B cell (primary cell): ENCODE data around the gene SARS2. TPM values are rescaled to one million over a fixed set of nuclear protein-coding genes. Genes with fewer than 3 reads are reported as not detected.
A peak's percentile ranks its signal among the peaks of the same experiment; 100 is the strongest.
"Not testable (repeated sequence)": the region's sequence is repeated elsewhere in the genome, so short reads cannot be mapped to it uniquely, and the experiment has no call there.

Source experiments
- ATAC-seq: fragments of 200-7000 bp; cut with Tn5 transposase; one replicate; pipeline ENCODE4 v1.10.0; 2021; ENCODE audit warnings: low read depth, mild to moderate bottlenecking, moderate number of reproducible peaks, moderate library complexity
- CTCF ChIA-PET: fragments of 350-600 bp; sonication (Branson Sonifier 250); formaldehyde crosslinking; loops from one replicate; lab custom pipeline; 2021; ENCODE audit warnings: antibody characterized with exemption, inconsistent platforms; lab: Charles Lee
- POLR2A ChIA-PET: fragments of 350-600 bp; sonication (Branson Sonifier 250); formaldehyde crosslinking; loops from one replicate; lab custom pipeline; 2021; ENCODE audit warnings: antibody characterized with exemption; lab: Charles Lee
- DNase-seq: peaks from one replicate; pipeline ENCODE4 v3.0.0; 2013
- H2AFZ ChIP-seq: 2 replicates; pipeline ENCODE4 v1.6.1; 2012; ENCODE audit warnings: mild to moderate bottlenecking, low read depth, low read length; ENCODE audit not compliant: insufficient read depth, poor library complexity, severe bottlenecking
- H3K27ac ChIP-seq, 2 donors: 1 replicate in 1 of 2; 2 replicates in 1 of 2; pipeline ENCODE4 v1.5.1; 2012 to 2013; ENCODE audit warnings: low read length in 2 of 2, mild to moderate bottlenecking in 2 of 2, moderate library complexity in 1 of 2
- H3K27me3 ChIP-seq, 4 experiments: fragments of 200-600 bp in 1 of 4; sonication (generic) in 1 of 4; replicated peaks in 1 of 4; 1 replicate in 2 of 4; 2 replicates in 2 of 4; pipeline versions ENCODE4 v1.6.1 to v1.7.0; 2013 to 2016; ENCODE audit warnings: low read length in 3 of 4, mild to moderate bottlenecking in 2 of 4, mixed read lengths in 1 of 4, moderate library complexity in 1 of 4; ENCODE audit not compliant: insufficient read depth in 4 of 4, control insufficient read depth in 3 of 4; ENCODE audit errors: control extremely low read depth in 1 of 4
- H3K36me3 ChIP-seq, 2 experiments: replicated peaks in 1 of 2; 1 replicate in 1 of 2; 2 replicates in 1 of 2; pipeline versions ENCODE4 v1.6.1 to v1.7.1; 2013; ENCODE audit warnings: low read length in 1 of 2; ENCODE audit not compliant: insufficient read depth in 2 of 2, control insufficient read depth in 1 of 2; ENCODE audit errors: control extremely low read depth in 1 of 2, extremely low read depth in 1 of 2
- H3K4me1 ChIP-seq, 2 donors: fragments of 200-600 bp in 1 of 2; sonication (generic) in 1 of 2; 1 replicate in 1 of 2; 2 replicates in 1 of 2; pipeline versions ENCODE4 v1.5.1 to v1.6.1; 2013 to 2017; ENCODE audit warnings: low read length in 2 of 2; ENCODE audit not compliant: control insufficient read depth in 2 of 2, insufficient read depth in 2 of 2
- H3K4me2 ChIP-seq: replicated peaks from 2 replicates; pipeline ENCODE3; 2012; ENCODE audit warnings: mild to moderate bottlenecking, low read depth, low read length; ENCODE audit not compliant: poor library complexity, severe bottlenecking
- H3K4me3 ChIP-seq, 5 experiments: fragments of 200-600 bp in 1 of 5; sonication (generic) in 1 of 5; 1 replicate in 3 of 5; 2 replicates in 2 of 5; pipeline versions ENCODE4 v1.5.1 to v1.7.0; 2011 to 2016; ENCODE audit warnings: low read length in 4 of 5, mild to moderate bottlenecking in 4 of 5, low read depth in 2 of 5, control low read depth in 1 of 5, moderate library complexity in 1 of 5; ENCODE audit not compliant: insufficient read depth in 1 of 5; ENCODE audit errors: control extremely low read depth in 1 of 5, extremely low read depth in 1 of 5
- H3K79me2 ChIP-seq: fragments of 200-600 bp; sonication (generic); one replicate; pipeline ENCODE4 v1.6.0; 2016; ENCODE audit warnings: low read length; ENCODE audit not compliant: control insufficient read depth, insufficient read depth
- H3K9ac ChIP-seq: fragments of 200-600 bp; sonication (generic); 2 replicates; pipeline ENCODE4 v1.6.1; 2017; ENCODE audit warnings: mild to moderate bottlenecking, low read length, moderate library complexity
- H3K9me3 ChIP-seq, 3 donors: one replicate each; pipeline versions ENCODE4 v1.6.1 to v1.7.1; 2013; ENCODE audit warnings: low read length in 2 of 3; ENCODE audit not compliant: control insufficient read depth in 2 of 3, insufficient read depth in 1 of 3; ENCODE audit errors: control extremely low read depth in 1 of 3
- H4K20me1 ChIP-seq: 2 replicates; pipeline ENCODE4 v1.6.0; 2012; ENCODE audit warnings: mild to moderate bottlenecking, low read length; ENCODE audit not compliant: insufficient read depth, control insufficient read depth, poor library complexity, severe bottlenecking
- H3K27ac Mint-ChIP-seq: one replicate; pipeline ENCODE4 v1.8.0; 2021; ENCODE audit warnings: mixed read lengths
- H3K27me3 Mint-ChIP-seq: one replicate; pipeline ENCODE4 v1.8.0; 2021; ENCODE audit warnings: mixed read lengths
- H3K4me1 Mint-ChIP-seq: one replicate; pipeline ENCODE4 v1.8.0; 2021; ENCODE audit warnings: mixed read lengths
- H3K4me3 Mint-ChIP-seq: one replicate; pipeline ENCODE4 v1.8.0; 2021; ENCODE audit warnings: mixed read lengths
- H3K9me3 Mint-ChIP-seq: one replicate; pipeline ENCODE4 v1.8.0; 2022; ENCODE audit warnings: mixed read lengths; ENCODE audit not compliant: insufficient read depth
- EZH2 ChIP-seq: IDR thresholded peaks from 2 replicates; pipeline ENCODE4 v1.6.1; 2012; ENCODE audit warnings: borderline replicate concordance, low read depth, mild to moderate bottlenecking, moderate library complexity, low read length; ENCODE audit not compliant: insufficient read depth, poor library complexity, severe bottlenecking
- WGBS: methylation state at CpG from one replicate; pipeline ENCODE4 v1.1.5; 2013; ENCODE audit warnings: missing lambda C conversion rate; ENCODE audit not compliant: insufficient coverage; 5-methylcytosine and 5-hydroxymethylcytosine counted together
- intact Hi-C: fragments of 100-400 bp; cut with micrococcal nuclease; formaldehyde crosslinking; loops from one replicate; pipeline ENCODE4 v1.10.0; 2022
- polyA plus RNA-seq: library from polyadenylated mRNA; depleted of rRNA; stranded (reverse); fragments of >200 nt; gene quantifications from 2 replicates; pipeline ENCODE4 v1.2.3, GENCODE V29; 2012
- total RNA-seq, 2 donors: library from RNA; stranded (reverse); fragments of 120-200 nt in 1 of 2; gene quantifications; 1 replicate in 1 of 2; 2 replicates in 1 of 2; pipeline versions ENCODE4 v1.2.3 to v1.2.4, GENCODE V29; 2013 to 2022
- TF ChIP-seq, protein P1 (sequence below): fragments of 200-600 bp; IDR thresholded peaks from one replicate; pipeline ENCODE4 v1.8.0; 2022; ENCODE audit warnings: antibody characterized with exemption, mild to moderate bottlenecking

SARS2 gene
- total and polyA plus RNA-seq, 2 donors (not counting 1 experiment from before 2014, with no cell fraction given) = 38.1 to 65.9 TPM

DNA sequence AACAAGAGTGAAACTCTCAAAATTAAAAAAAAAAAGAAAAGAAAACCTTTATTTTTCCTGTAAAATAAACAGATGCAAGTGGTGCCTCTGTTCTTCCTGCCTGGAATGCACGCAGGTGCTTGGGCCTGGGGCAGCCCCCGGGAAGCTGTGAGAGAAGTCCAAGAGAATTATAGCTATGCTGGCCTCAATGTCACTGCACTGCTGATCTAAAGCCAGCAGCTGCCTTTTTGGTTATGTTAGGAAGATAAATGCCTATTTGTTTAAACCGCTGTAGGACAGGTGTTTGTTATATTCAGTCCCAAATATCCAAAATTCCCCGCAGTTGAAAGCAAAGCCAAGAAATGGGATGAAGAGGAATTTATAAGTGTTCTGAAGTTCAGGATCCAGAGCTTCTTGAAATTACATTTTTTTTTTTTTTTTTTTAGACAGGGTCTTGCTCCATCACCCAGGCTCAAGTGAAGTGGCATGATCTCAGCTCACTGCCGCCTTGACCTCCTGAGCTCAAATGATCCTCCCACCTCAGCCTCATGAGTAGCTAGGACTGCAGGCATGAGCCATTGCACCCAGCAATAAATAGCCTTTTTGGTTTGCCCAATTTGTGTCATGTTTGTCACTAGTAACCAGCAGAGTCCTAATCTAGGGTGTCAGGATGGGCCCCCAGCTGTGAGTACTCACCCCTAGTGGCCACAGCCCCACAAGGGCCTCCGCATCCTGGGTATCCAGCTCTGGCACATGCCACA lies 54.7 kb downstream of the SARS2 start:
- TF ChIP-seq, protein P1, sequence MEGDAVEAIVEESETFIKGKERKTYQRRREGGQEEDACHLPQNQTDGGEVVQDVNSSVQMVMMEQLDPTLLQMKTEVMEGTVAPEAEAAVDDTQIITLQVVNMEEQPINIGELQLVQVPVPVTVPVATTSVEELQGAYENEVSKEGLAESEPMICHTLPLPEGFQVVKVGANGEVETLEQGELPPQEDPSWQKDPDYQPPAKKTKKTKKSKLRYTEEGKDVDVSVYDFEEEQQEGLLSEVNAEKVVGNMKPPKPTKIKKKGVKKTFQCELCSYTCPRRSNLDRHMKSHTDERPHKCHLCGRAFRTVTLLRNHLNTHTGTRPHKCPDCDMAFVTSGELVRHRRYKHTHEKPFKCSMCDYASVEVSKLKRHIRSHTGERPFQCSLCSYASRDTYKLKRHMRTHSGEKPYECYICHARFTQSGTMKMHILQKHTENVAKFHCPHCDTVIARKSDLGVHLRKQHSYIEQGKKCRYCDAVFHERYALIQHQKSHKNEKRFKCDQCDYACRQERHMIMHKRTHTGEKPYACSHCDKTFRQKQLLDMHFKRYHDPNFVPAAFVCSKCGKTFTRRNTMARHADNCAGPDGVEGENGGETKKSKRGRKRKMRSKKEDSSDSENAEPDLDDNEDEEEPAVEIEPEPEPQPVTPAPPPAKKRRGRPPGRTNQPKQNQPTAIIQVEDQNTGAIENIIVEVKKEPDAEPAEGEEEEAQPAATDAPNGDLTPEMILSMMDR = no peak
- TF ChIP-seq EZH2 = no peak
- H3K4me1 Mint-ChIP-seq = peaks cover 46% of the 10 kb centered on the region
- H3K4me3 ChIP-seq = no peak overlapping the region
- H3K27me3 Mint-ChIP-seq = no peaks in the 10 kb centered on the region
- H4K20me1 ChIP-seq = no peaks in the 10 kb centered on the region
- H3K4me2 ChIP-seq = no peak overlapping the region
- no peaks in the 10 kb centered on the region for H3K27me3 ChIP-seq
- WGBS = 83% methylated on average over 3 of the region's 6 CpGs
- DNase-seq (no peak), ATAC-seq (no peak)
- H3K4me3 Mint-ChIP-seq = no peak overlapping the region
- H3K9me3 ChIP-seq = no peaks in the 10 kb centered on the region
- no peaks in the 10 kb centered on the region for H3K79me2 ChIP-seq
- no peaks in the 10 kb centered on the region for H3K9me3 Mint-ChIP-seq
- peaks cover 0 to 10% of the 10 kb centered on the region in 2 experiments for H3K36me3 ChIP-seq
- H3K9ac ChIP-seq = no peak overlapping the region
- peaks cover 31 to 41% of the 10 kb centered on the region in 2 donors for H3K4me1 ChIP-seq
- POLR2A ChIA-PET = interaction anchor here (0.6 to 4.2 kb wide), 2 partner anchors 25 to 77 kb away, joined by 3 to 23 read pairs; no protein-coding TSS in a partner anchor
- H2AFZ ChIP-seq = no peak overlapping the region
- peak overlapping the region; percentile 84 for H3K27ac Mint-ChIP-seq
- peak overlapping the region in 1 of 2 donors; percentile 16 for H3K27ac ChIP-seq
- intact Hi-C loops = no loop called here
- CTCF ChIA-PET = interaction anchor here (0.7 to 5.8 kb wide), 6 partner anchors 9 to 369 kb away, joined by 3 to 43 read pairs (median 4); partner anchors contain the start of genes MRPS12 and SARS2

DNA sequence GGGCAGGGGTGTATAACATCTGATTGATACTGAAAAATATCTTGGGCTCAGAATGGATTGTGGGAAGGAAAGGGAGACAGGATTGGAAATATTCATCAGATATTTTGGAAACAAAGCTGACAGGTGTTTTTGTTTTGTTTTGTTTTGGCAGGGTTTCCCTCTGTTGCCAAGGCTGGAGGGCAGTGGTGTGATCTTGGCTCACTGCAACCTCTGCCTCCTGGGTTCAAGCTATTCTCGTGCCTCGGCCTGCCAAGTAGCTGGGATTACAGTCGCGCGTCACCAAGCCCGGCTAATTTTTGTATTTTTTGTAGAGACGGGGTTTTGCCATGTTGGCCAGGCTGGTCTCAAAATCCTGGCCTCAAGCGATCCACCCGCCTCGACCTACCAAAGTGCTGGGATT lies 57.2 kb downstream of the SARS2 start:
- Histone ChIP-seq H3K4me1 (peaks cover 24 to 39% of the 10 kb centered on the region in 2 donors), H3K27ac (peak overlapping the region in 1 of 2 donors; percentile 63), H3K79me2 (peaks cover 17% of the 10 kb centered on the region)
- H3K27me3 ChIP-seq, H3K4me2 ChIP-seq, DNase-seq, H3K4me3 Mint-ChIP-seq, H3K27me3 Mint-ChIP-seq, H2AFZ ChIP-seq, intact Hi-C loops, ATAC-seq, H3K9me3 ChIP-seq, H3K4me3 ChIP-seq, H3K9me3 Mint-ChIP-seq, H4K20me1 ChIP-seq, H3K9ac ChIP-seq, H3K36me3 ChIP-seq: not testable (repeated sequence)
- Mint-ChIP-seq H3K27ac (peak overlapping the region; percentile 57), H3K4me1 (peaks cover 53% of the 10 kb centered on the region)
- WGBS = 96% methylated on average over 5 of the region's 10 CpGs
- CTCF ChIA-PET = interaction anchor here (0.6 to 0.7 kb wide), 3 partner anchors 9 to 20 kb away, joined by 3 read pairs; no protein-coding TSS in a partner anchor
- POLR2A ChIA-PET = interaction anchor here (1.6 kb wide), 1 partner anchor 24 kb away, joined by 3 read pairs; no protein-coding TSS in a partner anchor
